ENCODE measurements around the gene SLC22A12.

The SLC22A12 gene

DNA sequence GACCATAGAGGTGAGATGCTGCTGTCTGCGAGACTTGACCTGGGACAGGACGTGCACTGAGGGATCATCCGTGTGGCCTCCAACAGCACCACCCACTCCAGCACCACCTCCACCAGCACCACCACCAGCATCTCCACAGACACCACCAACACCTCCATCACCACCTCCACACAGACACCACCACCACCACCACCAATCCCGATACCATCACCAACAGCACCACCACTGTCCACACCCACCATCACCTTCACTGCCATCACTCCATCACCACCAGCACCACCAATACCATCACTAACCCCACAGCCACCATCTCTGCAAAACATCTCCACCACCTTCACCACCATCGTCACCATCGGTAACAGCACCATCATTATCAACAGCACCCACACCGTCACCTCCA is 26.6 kb upstream of the SLC22A12 start:
- no peak for DNase-seq

DNA sequence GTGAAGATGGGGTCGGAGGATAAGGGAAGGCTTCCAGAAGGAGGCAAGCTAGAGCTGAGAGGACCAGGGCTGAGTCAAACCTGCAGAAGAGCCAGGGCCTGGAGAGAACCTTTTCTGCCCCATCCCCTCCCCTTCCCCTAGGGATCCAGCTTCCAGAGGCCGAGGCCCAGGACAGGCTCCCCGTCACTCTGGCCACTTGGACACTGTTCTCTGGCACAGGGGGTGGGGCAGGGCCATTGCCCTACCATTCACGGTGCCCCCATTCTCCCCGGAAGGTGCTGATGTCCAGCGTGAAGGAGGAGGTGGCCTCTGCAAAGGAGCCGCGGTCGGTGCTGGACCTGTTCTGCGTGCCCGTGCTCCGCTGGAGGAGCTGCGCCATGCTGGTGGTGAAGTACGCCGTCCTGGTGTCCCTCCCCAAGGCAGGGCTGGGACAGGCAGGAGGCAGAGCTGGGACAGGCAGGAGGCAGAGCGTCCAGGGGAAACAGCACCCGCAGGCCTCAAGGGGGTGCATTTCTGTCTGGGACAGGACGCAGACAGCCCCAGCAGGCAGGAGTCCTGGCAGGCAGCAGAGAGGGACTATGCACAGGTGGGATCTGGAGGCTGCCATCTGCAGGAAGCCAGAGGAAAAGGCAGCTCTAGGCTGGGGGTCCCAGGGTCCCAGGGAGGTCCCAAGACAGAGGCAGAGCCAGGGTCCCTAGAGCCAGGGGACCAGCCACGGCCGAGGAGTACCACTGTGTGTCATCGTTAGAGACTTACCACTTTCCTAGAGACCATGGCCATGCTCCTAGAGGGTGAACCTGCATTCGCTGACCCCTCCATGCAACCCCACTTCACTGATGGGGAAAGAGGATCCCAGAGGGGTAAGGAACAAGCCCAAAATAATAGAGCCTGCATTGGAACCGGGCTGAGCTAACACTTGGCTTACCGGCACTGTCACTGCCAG is 25.8 kb upstream of the SLC22A12 start:
- DNase-seq: no peak

DNA sequence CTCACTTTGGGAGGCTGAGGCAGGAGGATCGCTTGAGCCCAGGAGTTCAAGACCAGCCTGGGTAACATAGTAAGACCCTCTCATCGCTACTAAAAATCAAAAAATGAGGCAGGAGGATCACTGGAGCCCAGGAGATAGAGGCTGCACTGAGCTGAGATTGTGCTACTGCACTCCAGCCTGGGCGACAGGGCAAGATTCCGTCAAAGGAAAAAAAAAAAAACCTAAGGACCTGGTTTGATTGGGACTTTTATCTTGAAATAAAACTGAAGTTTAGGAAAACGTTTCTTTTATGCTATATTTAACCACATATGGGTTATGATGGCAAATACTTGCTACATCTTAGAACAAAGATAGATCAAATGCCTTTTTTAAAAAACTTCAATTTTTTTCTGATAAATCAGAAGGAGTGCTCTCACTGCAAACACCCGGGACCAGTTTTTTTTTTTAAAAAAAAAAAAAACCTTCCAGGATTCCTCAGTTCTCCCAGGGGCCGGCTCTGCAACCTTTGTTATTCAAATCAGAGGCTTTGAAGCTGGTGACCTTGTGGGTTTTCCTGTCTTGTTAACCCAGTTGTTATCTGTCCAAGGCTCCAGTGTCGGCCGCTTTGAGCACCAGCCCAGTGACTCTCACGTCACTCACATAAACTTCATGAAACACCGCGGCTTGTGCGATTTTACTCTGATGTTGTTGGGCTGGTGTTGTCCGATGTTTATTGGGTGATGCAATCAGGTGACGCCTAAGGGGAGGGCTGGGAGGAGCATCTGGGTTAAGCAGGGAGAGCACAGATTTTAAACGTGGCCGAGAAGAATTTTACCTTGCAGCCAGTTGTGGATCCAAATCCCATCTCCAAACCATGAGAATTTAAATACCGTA is 24.7 kb upstream of the SLC22A12 start:
- peak; percentile 32 for DNase-seq

DNA sequence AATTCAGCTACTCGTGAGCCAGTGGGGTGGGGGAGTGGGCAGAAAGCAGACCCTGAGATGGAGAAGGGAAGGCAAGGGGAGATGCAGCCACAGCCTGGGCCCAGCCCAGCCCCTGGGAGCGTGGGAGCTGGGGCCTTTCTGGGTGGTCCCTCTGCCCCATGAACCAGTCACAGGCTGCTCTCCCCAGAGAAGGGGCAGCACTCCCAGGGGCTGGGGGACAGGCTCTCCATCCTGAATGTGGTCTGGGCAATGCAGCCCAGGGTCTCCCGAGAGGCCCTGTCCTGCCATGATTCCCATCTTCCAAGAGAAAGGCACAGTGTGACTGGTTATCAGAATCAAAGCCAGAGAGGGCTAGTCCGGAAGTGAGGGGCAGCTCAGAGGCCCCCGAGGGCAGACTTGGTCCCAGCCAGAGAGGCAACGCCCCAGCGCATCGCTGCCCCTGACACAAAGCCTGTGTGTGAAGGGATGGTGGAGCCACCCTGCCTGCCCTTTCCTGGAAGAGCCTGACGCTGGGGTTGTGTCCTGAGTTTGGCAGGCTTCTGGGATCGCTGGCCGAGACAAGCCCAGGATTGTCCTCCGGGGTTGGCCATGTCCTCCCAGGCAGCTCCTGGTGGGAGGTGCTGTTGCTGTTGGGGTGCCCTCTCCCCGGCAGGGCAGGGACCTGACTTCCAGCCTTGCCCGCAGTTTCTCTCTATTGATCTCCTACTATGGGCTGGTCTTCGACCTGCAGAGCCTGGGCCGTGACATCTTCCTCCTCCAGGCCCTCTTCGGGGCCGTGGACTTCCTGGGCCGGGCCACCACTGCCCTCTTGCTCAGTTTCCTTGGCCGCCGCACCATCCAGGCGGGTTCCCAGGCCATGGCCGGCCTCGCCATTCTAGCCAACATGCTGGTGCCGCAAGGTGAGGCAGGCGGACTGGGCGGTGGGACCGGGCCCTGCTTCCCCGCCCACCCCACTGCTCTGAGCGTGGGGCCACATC is 23.8 kb upstream of the SLC22A12 start:
- no peak for DNase-seq

DNA sequence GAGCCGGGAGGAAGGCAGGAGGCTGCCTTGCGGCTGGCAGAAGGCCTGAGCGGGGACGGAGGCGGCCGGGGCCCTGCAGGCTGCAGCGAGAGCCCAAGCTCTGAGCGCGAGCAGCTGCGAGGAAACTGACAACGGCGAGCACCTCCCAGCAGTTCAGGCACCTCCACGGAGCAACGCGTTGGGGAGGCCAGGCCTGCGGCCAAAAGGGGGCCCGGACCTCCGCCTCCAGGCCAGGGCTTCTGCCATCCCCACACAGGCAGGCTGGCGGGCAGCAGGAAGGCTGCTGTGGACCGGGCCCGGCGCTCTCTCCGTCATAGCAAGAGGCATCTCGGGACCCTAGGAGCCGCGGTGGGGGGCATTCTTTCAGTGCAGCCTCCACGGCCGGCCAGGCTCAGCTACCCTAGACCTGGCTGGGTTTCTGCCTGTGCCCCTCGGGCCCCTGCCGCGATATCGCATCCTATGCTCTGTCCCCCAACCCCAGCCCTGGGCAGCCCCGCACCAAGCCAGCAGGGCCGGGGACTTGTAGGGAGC is 22.9 kb upstream of the SLC22A12 start:
- no peak for DNase-seq

DNA sequence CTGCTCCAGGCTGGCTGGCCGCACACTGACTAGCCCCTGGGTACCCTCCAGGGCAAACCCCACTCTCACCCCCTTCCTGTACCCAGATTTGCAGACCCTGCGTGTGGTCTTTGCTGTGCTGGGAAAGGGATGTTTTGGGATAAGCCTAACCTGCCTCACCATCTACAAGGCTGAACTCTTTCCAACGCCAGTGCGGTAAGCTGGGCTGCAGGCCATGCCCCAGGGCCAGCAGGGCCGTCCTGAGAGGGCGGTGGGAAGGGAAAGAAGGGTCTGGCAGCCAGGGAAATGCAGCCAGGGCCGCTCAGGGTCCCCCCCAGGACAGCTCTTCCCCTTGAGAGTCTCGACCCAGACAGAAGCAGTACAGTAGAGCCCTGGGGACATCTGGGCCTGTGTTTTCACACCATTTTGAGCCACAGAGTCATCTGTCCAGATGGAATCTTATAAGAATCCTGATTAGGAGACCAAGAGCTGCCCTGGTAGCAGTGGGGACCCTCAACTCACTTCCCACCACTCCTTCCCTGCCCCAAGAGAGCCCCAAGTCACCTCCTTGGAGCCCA is 22.4 kb upstream of the SLC22A12 start:
- no peak for DNase-seq

DNA sequence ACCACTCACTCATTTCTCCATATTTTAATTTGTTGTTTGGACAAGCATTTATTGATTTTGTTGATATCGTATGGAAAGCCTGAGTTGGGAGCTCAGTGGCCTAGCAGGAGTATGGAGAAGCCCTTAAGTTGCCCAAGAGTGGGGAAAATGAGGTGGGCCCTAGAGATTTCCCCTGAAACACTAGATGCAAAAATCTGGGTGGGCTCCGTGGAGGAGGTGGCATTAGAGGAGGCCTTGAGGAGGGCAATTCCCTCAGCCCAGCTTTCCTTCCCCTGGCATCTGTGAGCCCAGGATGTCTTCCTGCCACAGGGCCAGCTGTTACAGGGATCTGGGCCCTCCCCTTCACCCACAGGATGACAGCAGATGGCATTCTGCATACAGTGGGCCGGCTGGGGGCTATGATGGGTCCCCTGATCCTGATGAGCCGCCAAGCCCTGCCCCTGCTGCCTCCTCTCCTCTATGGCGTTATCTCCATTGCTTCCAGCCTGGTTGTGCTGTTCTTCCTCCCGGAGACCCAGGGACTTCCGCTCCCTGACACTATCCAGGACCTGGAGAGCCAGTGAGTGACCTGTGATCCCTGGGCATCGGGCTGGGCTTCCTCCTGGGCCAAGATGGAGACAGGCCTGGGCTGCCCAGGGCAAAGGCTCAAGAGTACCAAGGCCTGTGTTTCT is 21.6 kb upstream of the SLC22A12 start:
- no peak for DNase-seq

DNA sequence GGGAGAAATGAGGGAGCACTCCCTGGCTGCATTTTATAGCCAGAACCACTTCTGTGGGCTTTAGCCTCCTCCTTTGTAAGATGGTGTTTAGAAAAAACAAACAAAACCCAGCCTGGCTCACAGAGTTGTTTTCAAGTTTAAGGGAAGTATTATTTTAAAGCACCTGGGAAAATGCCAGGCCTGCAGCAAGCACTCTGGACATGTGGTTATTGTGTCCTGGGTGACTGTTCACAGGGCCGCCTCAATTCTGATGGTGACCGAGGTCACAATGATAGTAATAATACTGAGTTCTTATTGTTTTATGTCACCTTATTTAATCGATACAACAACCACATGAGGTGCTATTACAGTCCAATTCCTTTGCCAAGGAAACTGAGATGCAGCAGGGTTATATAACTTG is 20.7 kb upstream of the SLC22A12 start:
- DNase-seq: no peak

DNA sequence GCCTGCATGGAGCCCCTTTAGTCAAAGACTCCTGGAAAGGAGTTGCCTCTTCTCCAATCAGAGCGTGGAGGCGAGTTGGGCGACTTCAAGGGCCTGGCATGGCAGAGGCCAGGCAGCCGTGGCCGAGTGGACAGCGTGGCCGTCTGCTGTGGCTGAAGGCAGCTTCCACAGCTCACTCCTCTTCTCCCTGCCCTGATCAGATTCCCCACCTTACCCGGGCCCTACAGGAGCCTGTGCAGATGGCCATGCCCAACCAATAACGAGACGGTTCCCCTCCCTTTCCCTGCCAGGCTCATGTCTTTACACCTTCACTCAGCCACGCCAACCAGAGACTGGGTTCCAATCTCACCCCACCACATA is 20.0 kb upstream of the SLC22A12 start:
- DNase-seq: no peak

DNA sequence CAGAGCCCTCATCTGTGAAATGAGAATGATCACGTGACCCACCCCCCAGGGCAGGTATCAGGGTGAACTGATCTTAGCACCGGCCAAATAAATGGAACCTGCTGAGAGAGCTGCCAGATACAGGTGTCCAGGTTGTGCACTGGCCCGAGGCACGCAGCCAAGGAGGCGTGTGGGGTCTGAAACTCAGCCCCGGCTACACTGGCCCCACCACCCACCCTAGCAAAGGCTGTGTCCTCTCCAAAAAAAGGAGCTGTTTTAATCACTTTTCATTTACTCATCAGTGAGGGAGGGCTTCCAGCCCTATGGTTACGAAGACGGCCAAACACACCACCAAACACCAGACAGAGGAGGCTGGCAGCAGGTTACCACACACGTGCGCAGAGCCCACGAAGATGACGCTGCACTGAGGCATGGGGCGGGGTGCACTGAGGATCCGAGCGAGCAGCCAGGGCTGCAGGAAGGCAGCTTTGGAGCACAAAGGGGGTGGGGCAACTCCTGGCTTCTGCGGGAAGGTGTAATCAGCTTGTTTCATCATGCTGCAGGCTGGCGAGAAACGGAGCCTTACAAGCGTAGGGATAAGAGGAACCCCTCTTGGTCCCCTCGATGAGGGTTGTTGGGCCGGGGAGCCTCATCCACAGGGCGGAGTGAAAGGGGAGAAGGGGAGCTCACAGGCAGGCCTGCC is 19.5 kb upstream of the SLC22A12 start:
- no peak for DNase-seq

DNA sequence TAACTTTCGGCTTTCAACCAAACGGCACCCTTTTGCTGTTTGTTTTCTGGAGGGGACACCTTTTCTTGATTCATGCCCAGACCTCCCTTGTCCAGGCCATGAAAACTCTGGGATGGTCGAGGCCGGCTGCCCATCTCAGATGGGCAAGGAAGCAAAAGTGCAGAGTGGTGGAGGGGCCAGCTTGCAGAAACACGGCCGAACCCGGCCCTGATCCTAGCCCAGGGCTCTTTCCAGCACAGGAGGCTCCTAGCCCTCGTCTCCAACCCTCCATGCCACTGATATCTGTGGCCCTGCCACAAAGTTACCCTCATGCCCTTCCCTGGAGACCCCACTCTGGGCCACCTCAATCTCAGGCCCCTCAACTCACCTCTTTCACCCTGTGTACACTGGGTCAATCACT is 18.9 kb upstream of the SLC22A12 start:
- no peak for DNase-seq

DNA sequence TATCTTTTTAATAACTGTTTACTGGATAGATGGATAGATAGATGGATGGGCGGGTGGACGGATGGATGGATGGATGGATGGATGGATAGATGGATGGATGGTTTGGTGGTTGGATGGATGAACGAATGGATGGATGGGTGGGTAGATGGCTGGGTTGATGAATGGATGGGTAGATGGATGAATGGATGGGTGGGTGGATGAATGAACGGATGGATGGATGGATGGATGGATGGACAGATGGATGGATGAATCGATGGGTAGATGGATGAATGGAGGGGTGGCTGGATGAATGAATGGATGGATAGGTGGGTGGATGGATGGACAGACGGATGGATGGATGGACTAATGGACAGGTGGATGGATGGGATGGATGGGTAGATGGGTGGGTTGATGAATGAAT is 13.8 kb upstream of the SLC22A12 start:
- no peak for DNase-seq

DNA sequence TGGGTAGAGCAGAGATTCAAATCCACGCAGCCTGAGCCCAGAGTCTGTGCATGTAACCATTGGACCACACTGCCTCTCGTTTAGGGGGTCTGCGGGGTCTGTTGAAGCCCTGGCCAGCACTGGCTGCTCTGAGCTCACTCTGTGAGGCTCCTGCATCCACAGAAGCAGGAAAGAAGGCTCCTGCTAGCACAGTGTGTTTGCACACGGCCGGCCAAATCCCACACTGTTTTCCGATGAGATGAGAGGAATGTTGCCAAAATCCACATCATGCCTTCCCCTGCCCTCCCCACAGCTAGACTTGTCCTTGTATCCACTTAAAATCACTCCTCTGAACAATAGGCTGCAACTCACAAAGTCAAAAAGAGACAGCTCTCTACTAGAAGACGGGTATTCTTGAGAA is 10.6 kb upstream of the SLC22A12 start:
- no peak for DNase-seq

DNA sequence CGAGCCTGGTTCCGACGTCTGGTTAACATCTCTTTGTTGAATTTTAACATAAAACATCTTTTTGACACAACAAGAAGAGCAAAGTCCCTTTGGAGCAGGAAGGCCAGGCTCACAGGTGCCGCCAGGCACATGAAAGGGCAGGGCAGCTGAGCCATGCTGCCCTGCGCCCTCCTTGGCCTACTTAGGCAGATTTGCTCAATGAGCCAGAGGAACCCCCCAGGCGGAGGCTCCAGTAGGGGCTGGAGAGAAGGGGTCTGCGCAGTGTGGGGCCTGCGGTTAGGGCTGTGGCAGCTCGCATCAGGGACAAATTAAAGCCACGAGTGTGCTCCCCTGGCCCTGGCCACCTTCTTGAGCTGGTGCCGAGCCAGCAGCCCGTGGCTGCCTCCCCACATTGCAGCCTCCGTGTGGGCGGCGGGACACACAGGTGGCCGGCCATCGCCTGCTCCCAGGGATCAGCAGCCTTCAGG is 9.9 kb upstream of the SLC22A12 start:
- no peak for DNase-seq

DNA sequence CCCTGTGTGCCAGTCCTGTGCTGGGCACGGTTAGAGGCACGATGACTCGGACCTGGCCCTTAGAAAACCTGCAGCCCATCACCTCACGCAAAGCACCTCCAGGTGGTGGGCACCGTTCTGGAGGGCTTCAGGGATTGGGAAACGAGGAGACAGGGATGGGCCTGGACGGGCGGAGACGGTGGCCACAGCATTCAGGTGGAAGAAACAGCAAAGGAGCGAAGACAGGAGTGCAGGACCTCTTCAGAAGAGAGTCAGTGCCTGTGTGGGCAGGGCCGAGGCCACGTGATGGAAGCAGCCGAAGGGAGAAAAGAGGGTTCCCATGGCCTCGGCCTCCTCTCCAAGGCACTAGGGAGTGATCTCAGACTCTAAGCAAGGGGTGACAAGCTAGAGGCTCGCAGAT is 8.1 kb upstream of the SLC22A12 start:
- DNase-seq: no peak

DNA sequence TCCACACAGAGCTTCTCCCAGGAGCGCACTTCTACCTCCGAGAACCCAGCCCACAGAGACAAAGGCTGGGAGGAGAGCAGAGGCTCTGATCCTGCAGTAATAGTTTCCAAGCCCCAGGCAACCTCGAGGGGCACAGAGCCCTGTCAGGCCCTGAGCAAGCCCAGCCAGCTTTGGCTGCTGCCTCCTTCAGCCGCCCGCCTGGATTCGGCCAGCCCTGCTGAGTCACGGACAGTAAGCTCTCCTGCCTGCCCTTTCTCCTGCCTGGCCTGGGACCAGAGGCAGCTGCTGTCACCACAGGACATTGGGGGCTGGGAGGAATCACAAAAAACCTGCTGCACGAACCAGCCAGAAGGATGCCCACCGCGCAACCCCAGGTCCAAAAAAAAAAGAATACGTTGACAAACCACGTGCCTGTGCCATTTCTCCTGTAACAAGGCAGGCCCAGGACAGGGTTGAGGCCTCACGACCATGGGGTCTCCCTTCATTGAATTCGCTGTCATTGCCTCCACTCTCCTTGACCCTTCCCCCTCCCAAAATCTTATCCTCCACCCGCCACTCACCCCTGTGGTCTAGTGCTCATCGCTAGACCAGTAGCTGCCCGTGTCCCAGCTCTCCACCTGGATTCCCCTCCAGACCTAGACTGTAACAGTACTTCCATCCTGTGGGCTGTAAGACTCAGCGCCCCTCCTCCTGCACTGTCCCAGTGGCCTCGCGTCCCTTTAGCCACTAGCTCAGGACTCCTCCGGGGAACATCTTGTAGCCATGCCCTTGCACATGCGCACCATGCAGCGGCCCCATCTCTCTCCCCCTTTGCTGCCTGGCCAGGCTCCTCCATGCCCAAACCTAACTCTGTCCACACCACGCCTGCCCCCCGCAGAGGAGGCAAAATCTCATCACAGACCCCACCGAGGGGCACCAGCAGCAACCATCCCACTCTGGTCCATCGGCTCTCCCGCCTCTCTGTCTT is 7.4 kb upstream of the SLC22A12 start:
- no peak for DNase-seq

DNA sequence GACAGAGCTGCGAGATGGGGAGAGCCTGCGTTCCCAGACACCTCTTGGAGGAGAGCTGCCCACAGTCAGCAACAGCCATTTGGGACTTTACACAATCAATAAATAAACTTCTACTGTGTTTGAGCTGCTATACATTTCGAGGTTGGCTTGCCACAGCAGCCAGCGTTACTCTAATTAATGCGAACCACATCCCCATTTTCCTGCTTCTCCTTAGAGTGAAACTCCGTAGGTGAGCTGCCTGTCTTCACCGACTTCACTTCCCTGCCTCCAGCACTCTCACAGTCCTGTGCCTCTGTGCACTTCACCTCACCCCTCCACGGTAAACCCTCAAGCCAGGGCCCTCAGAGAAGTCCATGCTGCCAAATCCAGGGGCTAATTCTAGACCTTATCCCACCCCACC is 5.9 kb upstream of the SLC22A12 start:
- no peak for DNase-seq

DNA sequence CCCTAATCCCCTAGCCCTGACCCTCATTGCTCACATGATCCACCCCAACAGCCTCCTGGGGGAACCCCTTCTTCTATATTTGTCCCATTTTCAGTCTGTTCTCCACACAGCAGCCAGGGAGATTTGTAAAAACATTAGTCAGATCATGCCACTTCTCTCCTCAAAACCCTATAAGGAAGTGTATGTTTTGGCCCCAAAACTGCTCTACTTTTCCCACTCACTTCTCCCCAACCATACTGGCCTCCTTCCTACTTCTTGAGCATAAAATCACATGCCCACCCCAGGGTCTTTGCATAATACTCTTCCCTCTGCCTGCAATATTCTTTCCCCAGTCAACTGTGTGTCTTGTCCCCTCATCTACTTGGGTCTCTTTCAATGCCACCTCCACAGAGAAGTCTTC is 4.7 kb upstream of the SLC22A12 start:
- DNase-seq: no peak

DNA sequence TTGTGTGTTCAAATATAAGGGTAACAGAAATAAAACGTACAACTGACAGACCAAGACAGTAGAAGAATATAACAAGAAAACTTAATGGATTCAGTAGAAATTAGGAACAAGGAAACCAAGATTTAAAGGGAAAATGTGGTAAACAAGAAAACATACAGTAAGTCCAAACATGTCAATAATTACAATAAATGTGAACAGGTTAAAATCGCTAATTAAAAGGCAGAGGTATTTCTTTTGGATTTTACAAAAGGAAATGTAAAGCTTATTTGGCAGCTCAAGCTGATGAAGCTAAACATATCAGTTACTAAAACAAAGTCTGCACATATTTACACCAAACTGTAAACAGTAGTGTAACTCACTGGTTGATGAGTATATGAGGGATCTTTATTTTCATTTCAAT is 2.3 kb upstream of the SLC22A12 start:
- no peak for DNase-seq
